BJ (cell line): ENCODE measurements around the gene FADS1. TPM values are rescaled to one million over a fixed set of nuclear protein-coding genes. Genes with fewer than 3 reads are reported as not detected.
A peak's percentile ranks its signal among the peaks of the same experiment; 100 is the strongest.

Source experiments
- CTCF ChIA-PET: fragments of 350-600 bp; formaldehyde crosslinking; extraction: SDS; loops from one replicate; lab custom pipeline; 2021; ENCODE audit warnings: antibody characterized with exemption, inconsistent platforms; lab: Yijun Ruan, JAX
- POLR2A ChIA-PET: fragments of 300-600 bp; sonication (Branson Sonifier 250); formaldehyde crosslinking; extraction: SDS; loops from one replicate; lab custom pipeline; 2021; ENCODE audit warnings: antibody characterized with exemption; lab: Charles Lee
- DNase-seq: peaks from one replicate; pipeline ENCODE4 v3.0.0-alpha.2; 2011; ENCODE audit warnings: low read depth
- H3K27me3 ChIP-seq: 2 replicates; pipeline ENCODE4 v1.6.0; 2011; ENCODE audit warnings: low read length; ENCODE audit not compliant: control insufficient read depth, insufficient read depth
- H3K36me3 ChIP-seq: 2 replicates; pipeline ENCODE4 v1.5.1; 2011; ENCODE audit warnings: low read length; ENCODE audit not compliant: control insufficient read depth, insufficient read depth
- H3K4me3 ChIP-seq: 2 replicates; pipeline ENCODE4 v1.5.1; 2011; ENCODE audit warnings: low read depth, mild to moderate bottlenecking, control low read depth, low read length
- CTCF ChIP-seq: IDR thresholded peaks from 2 replicates; pipeline ENCODE4 v1.5.1; 2011; ENCODE audit warnings: low read depth, mild to moderate bottlenecking, control low read depth, inconsistent platforms, low read length, moderate library complexity; ENCODE audit not compliant: insufficient read depth
- polyA plus RNA-seq: library from polyadenylated mRNA; depleted of rRNA; stranded (reverse); fragments of >200 nt; gene quantifications from 2 replicates; pipeline ENCODE4 v1.2.3, GENCODE V29; 2011

Gene FADS1
- polyA plus RNA-seq, 1 experiment = 58.0 TPM

- POLR2A ChIA-PET = no interaction called here
These were observed 25.0 kb downstream of the FADS1 start for GRCh38 chr11:61791737-61792309.

GRCh38 chr11:61787928-61788491 lies 28.8 kb downstream of the FADS1 start:
- CTCF ChIA-PET = interaction anchor here (0.7 to 4.3 kb wide), 11 partner anchors 9 to 523 kb away, joined by 3 to 34 read pairs (median 4); no protein-coding TSS in a partner anchor
- Histone ChIP-seq H3K4me3 (no peak overlapping the region), H3K27me3 (no peaks in the 10 kb centered on the region), H3K36me3 (peaks cover 33% of the 10 kb centered on the region)
- no peak for DNase-seq
- POLR2A ChIA-PET = no interaction called here
- TF ChIP-seq CTCF = peak; percentile 52

More at GRCh38 chr11:61791737-61792309, 25.0 kb downstream of the FADS1 start:
- H3K4me3 ChIP-seq = peak overlapping the region; percentile 81
- no peaks in the 10 kb centered on the region for H3K27me3 ChIP-seq
- CTCF ChIA-PET = interaction anchor here (0.7 to 2.8 kb wide), 8 partner anchors 15 to 925 kb away, joined by 3 to 10 read pairs (median 4); partner anchors contain the start of gene FADS2
- peak; percentile 35 for DNase-seq
- H3K36me3 ChIP-seq = peaks cover 25% of the 10 kb centered on the region
- peak; percentile 19; the same call in 1 of the 2 replicates for TF ChIP-seq CTCF

GRCh38 chr11:61785837-61786402 lies 30.9 kb downstream of the FADS1 start:
- Histone ChIP-seq H3K27me3 (no peaks in the 10 kb centered on the region), H3K36me3 (peaks cover 33% of the 10 kb centered on the region), H3K4me3 (no peak overlapping the region)
- ChIA-PET POLR2A (interaction anchor here (0.6 kb wide), 1 partner anchor 42 kb away, joined by 4 read pairs; no protein-coding TSS in a partner anchor), CTCF (interaction anchor here (1.0 kb wide), 3 partner anchors 9 to 53 kb away, joined by 3 to 4 read pairs (median 3); no protein-coding TSS in a partner anchor)
- DNase-seq = no peak
- TF ChIP-seq CTCF = no peak

- H3K36me3 ChIP-seq = peaks cover 26% of the 10 kb centered on the region
- ChIA-PET POLR2A (no interaction called here), CTCF (interaction anchor here (1.2 to 1.8 kb wide), 3 partner anchors 9 to 37 kb away, joined by 6 to 8 read pairs (median 6); no protein-coding TSS in a partner anchor)
- no peak for DNase-seq
- no peaks in the 10 kb centered on the region for H3K27me3 ChIP-seq
- no peak overlapping the region for H3K4me3 ChIP-seq
- no peak for TF ChIP-seq CTCF
These were observed 32.3 kb downstream of the FADS1 start for GRCh38 chr11:61784506-61784805.
